NOMO-1 (cell line): ENCODE data around the gene ZC3H15.

Source experiments
- DNase-seq, 2 experiments: peaks; one replicate each; lab custom pipeline; 2025; ENCODE audit not compliant: unreplicated experiment in 2 of 2; lab: John Stamatoyannopoulos, UW

The ZC3H15 gene

DNA sequence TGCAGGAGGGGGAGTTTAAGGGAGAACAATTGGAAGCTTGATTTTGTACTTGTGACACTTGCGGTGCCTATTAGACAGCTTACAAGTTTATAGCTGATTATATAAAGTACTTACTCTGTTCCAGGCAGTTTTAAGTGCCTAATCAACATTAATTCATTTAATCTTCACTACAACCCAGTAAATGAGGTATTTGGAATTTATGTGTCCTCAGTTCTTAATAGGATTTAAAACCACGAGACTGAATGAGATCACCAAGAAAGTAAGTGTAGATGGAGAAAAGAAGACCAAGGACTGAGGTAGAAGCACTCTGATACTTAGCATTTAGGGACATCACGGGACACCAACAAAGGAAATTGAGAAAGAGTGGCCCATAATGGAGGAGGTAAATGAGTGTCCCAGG lies 49.8 kb downstream of the ZC3H15 start:
- DNase-seq = no peak

DNA sequence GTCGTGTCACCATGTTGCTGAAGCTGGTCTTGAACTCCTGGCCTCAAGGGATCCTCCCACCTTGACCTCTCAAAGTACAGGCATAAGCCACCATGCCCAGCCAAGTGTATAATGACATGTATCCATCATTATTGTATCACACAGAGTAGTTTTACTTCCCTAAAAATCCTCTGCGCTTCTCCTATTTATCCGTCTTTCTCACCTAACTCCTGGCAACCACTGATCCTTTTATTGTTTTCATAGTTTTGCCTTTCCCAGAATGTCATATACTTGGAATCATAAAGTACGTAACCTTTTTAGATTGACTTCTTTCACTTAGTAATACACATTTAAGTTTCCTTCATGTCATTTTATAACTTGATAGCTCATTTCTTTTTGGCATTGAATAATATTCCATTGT lies 51.0 kb downstream of the ZC3H15 start:
- no peak for DNase-seq

DNA sequence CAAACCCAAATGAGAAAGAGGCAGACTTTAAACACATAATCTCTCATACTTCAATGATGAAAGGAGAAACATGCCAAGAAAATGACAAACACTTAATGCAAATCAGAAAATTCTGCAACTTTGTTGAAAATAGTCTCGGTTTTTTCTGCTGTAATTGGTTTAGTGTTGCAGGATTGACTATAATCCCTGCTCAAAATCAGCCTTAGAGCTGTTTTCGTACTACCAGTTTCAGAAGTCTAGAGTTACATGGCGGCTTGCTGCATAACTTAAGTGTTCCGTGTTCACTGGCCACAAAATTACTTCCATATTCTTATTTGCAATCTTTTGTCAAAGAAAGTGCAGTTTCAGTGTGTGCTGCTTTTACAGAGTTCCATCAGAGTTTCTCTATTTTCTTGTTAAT lies 54.9 kb downstream of the ZC3H15 start:
- DNase-seq = no peak

DNA sequence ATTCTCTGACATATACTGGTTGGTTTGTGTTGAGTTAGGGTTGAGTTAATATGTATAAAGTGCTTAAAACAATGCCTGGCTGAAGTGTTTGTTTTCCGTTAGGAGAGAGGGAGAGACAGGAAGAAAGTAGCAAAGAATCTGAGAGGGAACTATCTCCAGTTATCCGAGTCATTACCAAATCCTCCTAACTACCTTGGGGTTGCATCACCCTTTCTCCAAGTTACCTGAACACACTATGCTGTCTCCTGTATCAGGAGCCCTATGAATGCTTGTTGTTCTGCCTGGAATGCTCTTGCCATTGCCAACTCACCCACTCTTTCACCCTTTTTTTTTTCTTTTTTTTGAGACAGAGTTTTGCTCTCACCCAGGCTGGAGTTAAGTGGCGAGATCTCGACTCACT lies 55.9 kb downstream of the ZC3H15 start:
- DNase-seq = no peak

DNA sequence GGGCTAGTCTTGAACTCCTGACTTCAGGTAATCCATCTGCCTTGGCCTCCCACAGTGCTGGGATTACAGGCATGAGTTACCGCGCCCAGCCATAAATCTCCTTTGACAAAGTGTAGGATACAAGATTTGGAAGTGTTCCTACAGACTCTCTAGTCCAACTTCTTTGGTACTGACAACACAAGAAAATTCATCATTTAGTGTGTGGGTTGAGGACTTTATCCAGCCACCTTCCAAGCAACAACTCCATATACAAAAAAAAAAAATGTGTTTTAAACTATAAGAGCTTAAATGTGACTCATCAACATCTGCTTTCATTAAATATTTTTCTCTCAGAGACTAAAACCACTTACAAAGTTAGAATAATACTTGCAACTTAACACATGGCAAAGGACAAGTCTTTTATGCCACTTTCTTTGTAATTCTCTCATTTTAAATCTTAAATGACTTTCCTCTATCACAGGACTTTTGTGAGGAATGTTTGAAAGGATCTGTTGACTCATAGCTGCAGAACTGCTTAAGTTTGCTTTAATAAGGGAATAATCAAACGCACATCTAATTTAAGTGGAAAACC lies 57.6 kb downstream of the ZC3H15 start:
- no peak for DNase-seq

DNA sequence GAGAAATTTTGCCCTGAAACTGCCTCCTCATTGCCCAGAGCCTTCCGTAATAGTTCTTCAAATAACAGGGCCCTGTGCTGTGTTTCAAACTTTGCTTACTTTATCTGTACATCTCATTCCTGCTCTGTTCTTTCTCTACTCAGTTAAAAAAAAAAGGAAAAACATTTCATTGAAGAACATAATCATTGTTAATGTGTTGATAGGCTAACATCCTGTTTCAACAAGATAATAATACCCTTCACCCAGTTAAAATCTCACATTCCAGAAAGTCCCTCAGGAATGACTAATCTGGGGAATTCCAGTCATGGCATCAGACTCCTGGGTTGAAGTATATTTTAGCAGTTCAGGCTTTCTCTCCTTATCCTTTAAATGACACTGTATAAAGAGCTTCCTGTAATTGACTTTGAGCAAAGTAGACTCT lies 58.2 kb downstream of the ZC3H15 start:
- DNase-seq = no peak

DNA sequence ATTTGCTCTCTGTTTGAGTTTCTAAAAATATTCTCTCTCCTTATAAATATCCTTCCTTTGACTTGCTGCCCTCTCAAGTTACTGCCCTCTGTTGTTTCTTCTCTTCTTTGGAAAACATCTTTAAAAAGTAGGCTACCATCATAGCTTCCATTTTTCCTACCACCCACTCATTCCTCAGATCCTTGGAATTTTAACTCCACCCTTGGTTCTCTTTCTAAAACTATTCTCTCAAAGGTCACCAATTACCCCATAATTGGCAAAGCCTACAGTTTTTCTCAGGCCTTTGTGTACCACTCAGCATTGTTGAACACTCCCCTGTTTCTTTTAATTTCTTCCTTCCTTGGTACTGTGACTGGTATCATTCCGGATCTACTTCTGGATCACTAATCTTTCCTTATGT lies 60.8 kb downstream of the ZC3H15 start:
- DNase-seq = no peak

DNA sequence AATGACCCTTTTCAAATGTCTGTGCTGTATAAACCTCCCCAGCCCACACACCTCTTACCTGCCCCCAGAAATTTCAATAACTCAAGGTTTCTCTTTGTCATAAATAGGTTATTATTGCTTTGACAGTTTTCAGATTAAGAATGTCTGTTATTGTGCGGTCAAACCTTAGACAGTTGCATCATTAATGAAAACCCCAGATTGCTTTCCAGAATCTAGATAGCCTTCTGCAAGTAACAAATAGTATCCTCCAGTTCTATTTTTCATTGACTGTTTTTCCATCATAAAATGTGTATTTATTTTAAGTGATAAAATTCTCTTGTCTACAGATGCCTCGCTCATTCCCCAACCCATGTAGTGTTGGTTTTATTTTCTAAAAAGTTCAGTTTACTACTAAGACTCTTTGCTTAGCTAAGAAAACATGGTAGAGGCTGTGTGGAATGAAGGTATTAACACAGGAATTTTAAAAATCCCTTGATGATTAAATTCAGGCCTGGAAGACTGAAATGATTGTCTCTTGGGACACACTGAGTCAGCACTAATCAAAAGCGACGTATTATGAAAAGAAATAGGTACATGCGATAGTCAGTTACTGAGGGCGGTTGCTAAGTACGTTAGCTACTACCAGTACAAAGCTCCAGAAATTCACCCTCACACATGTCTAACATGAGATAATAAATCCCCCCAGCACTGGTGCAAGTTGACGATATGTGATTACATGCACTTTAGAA lies 65.4 kb downstream of the ZC3H15 start:
- no peak for DNase-seq

DNA sequence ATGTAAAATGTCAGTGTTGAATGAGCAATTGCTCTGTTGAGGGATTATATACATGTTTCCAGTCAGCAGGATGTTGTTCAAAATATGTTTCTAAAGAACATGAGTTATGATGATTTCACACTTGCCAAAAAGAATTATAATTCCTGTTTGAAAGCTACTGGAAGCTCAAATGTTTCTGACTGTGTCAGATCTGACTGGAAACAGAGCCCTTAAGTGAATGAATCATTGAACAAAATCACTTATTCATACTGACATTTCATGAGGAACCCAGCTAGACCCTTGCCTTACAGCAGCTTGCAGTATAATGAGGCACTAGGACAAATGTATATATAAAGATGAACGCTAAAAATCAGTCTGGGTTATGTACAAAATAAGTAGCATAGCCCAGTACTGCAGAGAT lies 68.4 kb downstream of the ZC3H15 start:
- DNase-seq = no peak

DNA sequence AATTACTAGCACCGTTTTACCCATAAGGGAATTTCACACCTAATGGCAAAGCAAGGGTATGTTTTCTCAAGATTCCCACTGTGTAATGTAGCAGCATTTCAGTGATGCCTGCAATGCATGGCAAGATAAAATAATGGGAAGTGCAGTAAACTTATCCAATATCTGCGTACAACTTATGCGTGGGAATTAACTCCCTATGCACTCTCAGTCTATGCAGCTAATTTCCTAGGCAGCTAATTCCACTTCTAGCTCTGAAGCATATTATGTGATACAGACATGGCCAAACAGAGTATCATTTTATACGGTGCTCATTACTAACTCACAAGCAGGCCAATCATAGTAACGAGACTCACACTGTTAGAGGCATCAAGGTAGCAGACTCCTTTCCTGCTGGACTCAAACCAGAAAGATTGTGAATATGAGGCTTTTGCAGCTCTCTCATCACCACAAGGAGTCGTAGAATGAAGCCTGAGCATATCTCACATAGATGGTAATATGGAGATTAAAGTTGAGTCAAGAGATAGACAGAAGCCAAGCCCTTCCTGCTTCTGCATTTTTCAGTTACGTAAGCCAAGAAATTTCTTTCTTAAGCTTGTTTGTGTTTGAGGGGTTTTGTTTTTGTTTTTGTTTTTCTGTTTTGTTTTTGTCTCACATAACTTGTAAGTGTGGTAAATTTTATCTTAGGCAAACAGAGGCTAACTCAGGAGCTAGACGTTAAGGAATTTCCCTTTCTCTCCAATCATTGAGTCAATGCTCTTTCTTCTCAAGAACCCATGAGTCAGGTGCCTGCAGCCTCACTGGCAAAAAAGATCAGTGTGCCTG lies 69.0 kb downstream of the ZC3H15 start:
- DNase-seq = no peak

DNA sequence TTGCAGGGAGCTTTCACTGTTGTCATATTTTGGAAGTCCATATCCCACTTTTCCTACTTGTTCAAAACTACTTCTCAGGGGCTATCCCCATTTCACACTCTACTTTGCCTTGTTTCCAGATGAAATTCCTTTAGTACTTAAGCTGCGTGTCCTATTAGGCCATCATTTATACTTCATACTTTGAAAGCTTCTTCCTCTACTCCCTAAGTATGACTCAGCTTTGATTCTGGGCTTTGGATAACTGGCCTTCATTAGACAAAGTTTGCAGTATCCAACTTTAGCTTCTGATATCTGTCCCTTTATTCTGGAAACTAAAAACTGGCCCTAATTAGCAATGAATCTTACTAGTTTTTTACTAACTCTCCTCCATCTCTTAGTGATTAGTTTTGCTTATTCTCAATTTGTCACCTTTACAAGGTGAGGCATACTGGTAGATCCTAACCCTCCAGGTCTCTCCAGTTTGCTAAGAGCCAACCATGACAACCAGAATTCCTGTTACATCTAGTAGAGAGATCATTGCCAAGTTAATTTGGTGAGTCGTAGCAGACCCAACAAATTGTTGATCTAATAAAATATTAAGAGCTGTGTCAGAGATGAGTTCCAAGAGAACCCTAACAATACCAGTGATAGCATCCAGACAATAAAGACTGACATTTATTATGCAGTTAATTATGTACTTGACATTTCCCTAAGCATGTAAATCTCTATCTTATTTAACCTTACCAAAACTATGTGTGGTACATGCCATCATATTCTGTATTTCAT lies 72.6 kb downstream of the ZC3H15 start:
- no peak for DNase-seq
